ENCODE measurements around the gene FRMD3.
"Not testable (repeated sequence)": the region's sequence is repeated elsewhere in the genome, so short reads cannot be mapped to it uniquely, and the experiment has no call there.

The FRMD3 gene

GRCh38 chr9:83384214-83384613, 154.0 kb downstream of the FRMD3 start:
- DNase-seq: no peak

GRCh38 chr9:83383034-83383433, 155.2 kb downstream of the FRMD3 start:
- DNase-seq: no peak

- DNase-seq: no peak
These were observed 155.8 kb downstream of the FRMD3 start for GRCh38 chr9:83382421-83382820.

GRCh38 chr9:83379045-83379444, 159.2 kb downstream of the FRMD3 start:
- DNase-seq: no peak

GRCh38 chr9:83372957-83373356, 165.2 kb downstream of the FRMD3 start:
- no peak for DNase-seq

- no peak for DNase-seq
These were observed 170.9 kb downstream of the FRMD3 start for GRCh38 chr9:83367326-83367725.

GRCh38 chr9:83362341-83362995, 175.7 kb downstream of the FRMD3 start:
- DNase-seq: no peak

GRCh38 chr9:83359039-83359438, 179.2 kb downstream of the FRMD3 start:
- DNase-seq: no peak

GRCh38 chr9:83358493-83358892, 179.7 kb downstream of the FRMD3 start:
- DNase-seq: not testable (repeated sequence)

GRCh38 chr9:83355729-83356151, 182.5 kb downstream of the FRMD3 start:
- no peak for DNase-seq

GRCh38 chr9:83355024-83355444, 183.2 kb downstream of the FRMD3 start:
- no peak for DNase-seq

GRCh38 chr9:83349031-83349430, 189.2 kb downstream of the FRMD3 start:
- no peak for DNase-seq

GRCh38 chr9:83346655-83347420, 191.4 kb downstream of the FRMD3 start:
- no peak for DNase-seq

- no peak for DNase-seq
These were observed 194.7 kb downstream of the FRMD3 start for GRCh38 chr9:83343366-83343999.

- DNase-seq: no peak
These were observed 195.5 kb downstream of the FRMD3 start for GRCh38 chr9:83342731-83343130.

GRCh38 chr9:83342006-83342405, 196.2 kb downstream of the FRMD3 start:
- no peak for DNase-seq

GRCh38 chr9:83340451-83340850, 197.8 kb downstream of the FRMD3 start:
- DNase-seq: no peak

- DNase-seq: no peak
These were observed 198.8 kb downstream of the FRMD3 start for GRCh38 chr9:83339435-83339834.

GRCh38 chr9:83336706-83337105, 201.5 kb downstream of the FRMD3 start:
- DNase-seq: no peak

- peak; percentile 80 for DNase-seq
These were observed 203.9 kb downstream of the FRMD3 start for GRCh38 chr9:83334320-83334719.

- peak; percentile 13 for DNase-seq
These were observed 207.7 kb downstream of the FRMD3 start for GRCh38 chr9:83330207-83331196.

GRCh38 chr9:83327750-83328622, 210.2 kb downstream of the FRMD3 start:
- DNase-seq: no peak
